ENCODE measurements around the gene CARD9.
"Not testable (repeated sequence)": the region's sequence is repeated elsewhere in the genome, so short reads cannot be mapped to it uniquely, and the experiment has no call there.

- not testable (repeated sequence) for TF ChIP-seq POLR2A (IDR thresholded peaks at IDR 0.05); POLR2AphosphoS5 (IDR thresholded peaks at IDR 0.05); CTCF (IDR thresholded peaks at IDR 0.05 in 8 of 11, conservative IDR thresholded peaks at IDR 0.05 in 3 of 11)
Measured at GRCh38 chr9:136319244-136319643, 54.2 kb downstream of the CARD9 start.
